H1 (cell line): ENCODE data around the gene MLN. TPM values are rescaled to one million over a fixed set of nuclear protein-coding genes. Genes with fewer than 3 reads are reported as not detected.
A peak's percentile ranks its signal among the peaks of the same experiment; 100 is the strongest.

ENCODE experiments used
- CTCF ChIA-PET: fragments of 300-600 bp; sonication (Branson Sonifier 250); formaldehyde crosslinking; loops from one replicate; lab custom pipeline; 2021; ENCODE audit not compliant: partially characterized antibody; lab: Charles Lee
- POLR2A ChIA-PET: fragments of 300-600 bp; sonication (Branson Sonifier 250); formaldehyde crosslinking; loops from one replicate; lab custom pipeline; 2021; ENCODE audit warnings: inconsistent platforms; ENCODE audit not compliant: partially characterized antibody; lab: Charles Lee
- DNase-seq, 2 experiments: peaks; one replicate each; pipeline versions ENCODE4 v3.0.0 to v3.0.0-alpha.2; 2010 to 2022; ENCODE audit warnings: low spot score in 2 of 2, low read depth in 1 of 2, mixed read lengths in 1 of 2
- FAIRE-seq: peaks from 2 replicates; lab custom pipeline; 2011; peaks lifted over from hg19 to GRCh38; lab: Jason Lieb, UNC
- H2AFZ ChIP-seq: 2 replicates; pipeline ENCODE4 v1.8.1; 2012; ENCODE audit warnings: low read length, inconsistent platforms
- H2AK5ac ChIP-seq: 2 replicates; pipeline ENCODE4 v1.6.1; 2013; ENCODE audit warnings: low read depth, low read length
- H2BK120ac ChIP-seq: replicated peaks from 2 replicates; pipeline ENCODE3; 2013; ENCODE audit warnings: low read depth, low read length, inconsistent platforms
- H2BK12ac ChIP-seq: 2 replicates; pipeline ENCODE4 v1.6.1; 2013; ENCODE audit warnings: low read depth, low read length
- H2BK15ac ChIP-seq: 2 replicates; pipeline ENCODE4 v1.6.1; 2013; ENCODE audit warnings: low read length
- H2BK20ac ChIP-seq: 2 replicates; pipeline ENCODE4 v1.6.1; 2013; ENCODE audit warnings: low read length
- H2BK5ac ChIP-seq: 2 replicates; pipeline ENCODE4 v1.6.1; 2013; ENCODE audit warnings: low read depth, low read length
- H3K14ac ChIP-seq: 2 replicates; pipeline ENCODE4 v1.6.1; 2013; ENCODE audit warnings: inconsistent platforms; ENCODE audit not compliant: insufficient read length
- H3K18ac ChIP-seq: 2 replicates; pipeline ENCODE4 v1.6.1; 2013; ENCODE audit warnings: low read length; ENCODE audit errors: extremely low read depth
- H3K23ac ChIP-seq: 2 replicates; pipeline ENCODE4 v1.6.1; 2013; ENCODE audit warnings: inconsistent platforms; ENCODE audit not compliant: insufficient read length
- H3K23me2 ChIP-seq: 2 replicates; pipeline ENCODE4 v1.6.1; 2013; ENCODE audit warnings: low read depth, low read length
- H3K27ac ChIP-seq: 2 replicates; pipeline ENCODE4 v1.6.1; 2011; ENCODE audit warnings: low read depth, low read length, inconsistent platforms
- H3K27me3 ChIP-seq, 4 experiments: replicated peaks in 1 of 4; 1 replicate in 1 of 4; 2 replicates in 3 of 4; pipeline versions ENCODE4 v1.6.1 to v1.8.1; 2011 to 2013; ENCODE audit warnings: low read length in 3 of 4, mild to moderate bottlenecking in 3 of 4, inconsistent platforms in 2 of 4, mixed read lengths in 2 of 4, moderate library complexity in 1 of 4; ENCODE audit not compliant: control insufficient read depth in 3 of 4, insufficient read depth in 3 of 4; ENCODE audit errors: extremely low read depth in 1 of 4
- H3K36me3 ChIP-seq, 4 experiments: 2 replicates each; pipeline versions ENCODE4 v1.6.1 to v1.8.1; 2011 to 2013; ENCODE audit warnings: mild to moderate bottlenecking in 4 of 4, low read length in 3 of 4, moderate library complexity in 2 of 4, control low read depth in 1 of 4, inconsistent platforms in 1 of 4; ENCODE audit not compliant: insufficient read depth in 4 of 4, control insufficient read depth in 2 of 4
- H3K4ac ChIP-seq: replicated peaks from 2 replicates; pipeline ENCODE3; 2013; ENCODE audit warnings: low read length, low read depth, mixed read lengths, inconsistent platforms; ENCODE audit not compliant: insufficient read length
- H3K4me1 ChIP-seq, 4 experiments: replicated peaks in 1 of 4; 1 replicate in 1 of 4; 2 replicates in 3 of 4; pipeline versions ENCODE4 v1.6.1 to v1.8.1; 2011 to 2013; ENCODE audit warnings: low read length in 3 of 4, inconsistent platforms in 2 of 4, mixed read lengths in 1 of 4; ENCODE audit not compliant: insufficient read depth in 4 of 4, control insufficient read depth in 3 of 4
- H3K4me2 ChIP-seq, 2 experiments: 2 replicates each; pipeline versions ENCODE4 v1.6.1 to v1.8.1; 2011 to 2013; ENCODE audit warnings: low read depth in 2 of 2, low read length in 2 of 2, control low read depth in 1 of 2, inconsistent platforms in 1 of 2, mild to moderate bottlenecking in 1 of 2; ENCODE audit not compliant: insufficient read depth in 1 of 2
- H3K4me3 ChIP-seq, 4 experiments: fragments of 200-600, 300-600 bp in 1 of 4; sonication (generic), shearing (Covaris generic), sonication (Bioruptor Twin) in 1 of 4; 2 replicates each; pipeline versions ENCODE4 v1.5.1 to v1.8.1; 2011 to 2016; ENCODE audit warnings: low read length in 4 of 4, low read depth in 3 of 4, control low read depth in 2 of 4, inconsistent platforms in 2 of 4, mild to moderate bottlenecking in 2 of 4, mixed read lengths in 1 of 4, moderate library complexity in 1 of 4; ENCODE audit not compliant: insufficient read depth in 2 of 4; ENCODE audit errors: extremely low read depth in 1 of 4
- H3K56ac ChIP-seq: replicated peaks from 2 replicates; pipeline ENCODE3; 2013; ENCODE audit warnings: low read depth, mild to moderate bottlenecking, mixed read lengths, low read length, inconsistent platforms; ENCODE audit not compliant: insufficient read length
- H3K79me1 ChIP-seq: 2 replicates; pipeline ENCODE4 v1.6.1; 2013; ENCODE audit warnings: low read depth, low read length, control low read depth
- H3K79me2 ChIP-seq, 2 experiments: 2 replicates each; pipeline versions ENCODE4 v1.6.1 to v1.8.1; 2012 to 2013; ENCODE audit warnings: low read length in 2 of 2, mild to moderate bottlenecking in 2 of 2, inconsistent platforms in 1 of 2; ENCODE audit not compliant: insufficient read depth in 2 of 2, control insufficient read depth in 1 of 2
- H3K9ac ChIP-seq, 4 experiments: replicated peaks in 1 of 4; 1 replicate in 1 of 4; 2 replicates in 3 of 4; pipeline versions ENCODE4 v1.6.1 to v1.8.1; 2011 to 2013; ENCODE audit warnings: low read depth in 3 of 4, low read length in 3 of 4, control low read depth in 2 of 4, mild to moderate bottlenecking in 2 of 4, moderate library complexity in 2 of 4, inconsistent platforms in 1 of 4; ENCODE audit errors: extremely low read depth in 1 of 4
- H3K9me3 ChIP-seq, 2 experiments: 2 replicates each; pipeline versions ENCODE4 v1.6.1 to v1.8.1; 2012 to 2013; ENCODE audit warnings: mild to moderate bottlenecking in 2 of 2, moderate library complexity in 2 of 2, control low read depth in 1 of 2, inconsistent platforms in 1 of 2, low read depth in 1 of 2, low read length in 1 of 2, mixed read lengths in 1 of 2; ENCODE audit not compliant: insufficient read depth in 2 of 2
- H4K20me1 ChIP-seq, 2 experiments: replicated peaks in 1 of 2; 2 replicates each; pipeline versions ENCODE3 to v1.8.1; 2011 to 2013; ENCODE audit warnings: inconsistent platforms in 2 of 2, low read length in 2 of 2, mild to moderate bottlenecking in 1 of 2; ENCODE audit not compliant: insufficient read depth in 2 of 2, control insufficient read depth in 1 of 2
- H4K5ac ChIP-seq: 2 replicates; pipeline ENCODE4 v1.6.1; 2013; ENCODE audit warnings: low read length, low read depth, mixed read lengths, inconsistent platforms; ENCODE audit not compliant: insufficient read length
- H4K8ac ChIP-seq: 2 replicates; pipeline ENCODE4 v1.8.0; 2013; ENCODE audit warnings: mild to moderate bottlenecking, moderate library complexity, low read length, inconsistent platforms; ENCODE audit not compliant: insufficient read depth; ENCODE audit errors: extremely low read depth
- H4K91ac ChIP-seq: replicated peaks from 2 replicates; pipeline ENCODE3; 2013; ENCODE audit warnings: low read length, mixed read lengths, inconsistent platforms; ENCODE audit not compliant: insufficient read length
- GTF2F1 ChIP-seq: IDR thresholded peaks from 2 replicates; pipeline ENCODE4 v1.6.1; 2012; ENCODE audit warnings: low read depth, low read length, improper control_type of control experiment, borderline replicate concordance
- HDAC6 ChIP-seq: IDR thresholded peaks from one replicate; pipeline ENCODE4 v1.7.1; 2012; ENCODE audit warnings: low read depth, mild to moderate bottlenecking, inconsistent platforms, low read length, moderate library complexity
- KDM1A ChIP-seq: fragments of 200-600, 300-600 bp; sonication (generic); IDR thresholded peaks from 2 replicates; pipeline ENCODE4 v1.7.1; 2016; ENCODE audit warnings: mild to moderate bottlenecking, low read length, borderline replicate concordance
- RXRA ChIP-seq: IDR thresholded peaks from 2 replicates; pipeline ENCODE4 v1.6.1; 2011; ENCODE audit warnings: low read depth, mild to moderate bottlenecking, low read length, moderate library complexity; ENCODE audit not compliant: insufficient read depth
- SIN3A ChIP-seq, 2 experiments: IDR thresholded peaks in 1 of 2; conservative IDR thresholded peaks in 1 of 2; 2 replicates each; pipeline ENCODE4 v1.6.1; 2011 to 2012; ENCODE audit warnings: low read length in 2 of 2, improper control_type of control experiment in 1 of 2, low read depth in 1 of 2, mild to moderate bottlenecking in 1 of 2
- YY1 ChIP-seq: IDR thresholded peaks from 2 replicates; pipeline ENCODE4 v1.6.1; 2011; ENCODE audit warnings: low read depth, mild to moderate bottlenecking, low read length
- whole genome bisulfite sequencing, 2 experiments: shearing (Covaris generic) in 1 of 2; methylation state at CpG; one replicate each; pipeline versions ENCODE4 v1.1.6 to v1.1.7; 2013 to 2015; ENCODE audit warnings: low lambda C conversion rate in 2 of 2, mixed read lengths in 2 of 2, inconsistent platforms in 1 of 2, low coverage in 1 of 2, missing lambda C conversion rate in 1 of 2; ENCODE audit not compliant: insufficient replicate concordance in 2 of 2, insufficient coverage in 1 of 2, insufficient read length in 1 of 2; ENCODE audit errors: extremely low coverage in 1 of 2, missing lambda C conversion rate in 1 of 2; 5-methylcytosine and 5-hydroxymethylcytosine counted together
- polyA plus RNA-seq, 7 experiments: library from polyadenylated mRNA; depleted of rRNA in 3 of 7; stranded (reverse) in 5 of 7; unstranded in 2 of 7; fragments of >200 nt in 5 of 7; fragments of 200-250 nt in 2 of 7; gene quantifications; 1 replicate in 5 of 7; 2 replicates in 1 of 7; 4 replicates in 1 of 7; pipeline versions ENCODE4 v1.2.1 to v1.2.3, GENCODE V29; 2011 to 2013; ENCODE audit warnings: missing spikeins in 2 of 7, mixed read lengths in 2 of 7
- total RNA-seq: library from RNA; stranded (reverse); fragmentation: NEBNext Ultra II Directional; extraction: Animal tissue kit (Norgen Biotek cat#: 25700); gene quantifications from 2 replicates; pipeline ENCODE4 v1.2.1, GENCODE V29; 2021
- TF ChIP-seq, protein P1 (sequence below), 3 experiments: IDR thresholded peaks; 1 replicate in 2 of 3; 2 replicates in 1 of 3; pipeline versions ENCODE4 v1.5.1 to v1.6.1; 2011; ENCODE audit warnings: low read length in 3 of 3, mild to moderate bottlenecking in 3 of 3, inconsistent platforms in 2 of 3, low read depth in 1 of 3, moderate library complexity in 1 of 3; ENCODE audit not compliant: insufficient read depth in 1 of 3; ENCODE audit errors: control extremely low read depth in 1 of 3
- TF ChIP-seq, protein P2 (sequence below): IDR thresholded peaks from 2 replicates; pipeline ENCODE4 v1.6.1; 2012; ENCODE audit warnings: inconsistent platforms

MLN gene
- total and polyA plus RNA-seq, 2 of the 8 experiments (the other 6 are each of a cell fraction or from before 2014, with no cell fraction given): not detected

DNA sequence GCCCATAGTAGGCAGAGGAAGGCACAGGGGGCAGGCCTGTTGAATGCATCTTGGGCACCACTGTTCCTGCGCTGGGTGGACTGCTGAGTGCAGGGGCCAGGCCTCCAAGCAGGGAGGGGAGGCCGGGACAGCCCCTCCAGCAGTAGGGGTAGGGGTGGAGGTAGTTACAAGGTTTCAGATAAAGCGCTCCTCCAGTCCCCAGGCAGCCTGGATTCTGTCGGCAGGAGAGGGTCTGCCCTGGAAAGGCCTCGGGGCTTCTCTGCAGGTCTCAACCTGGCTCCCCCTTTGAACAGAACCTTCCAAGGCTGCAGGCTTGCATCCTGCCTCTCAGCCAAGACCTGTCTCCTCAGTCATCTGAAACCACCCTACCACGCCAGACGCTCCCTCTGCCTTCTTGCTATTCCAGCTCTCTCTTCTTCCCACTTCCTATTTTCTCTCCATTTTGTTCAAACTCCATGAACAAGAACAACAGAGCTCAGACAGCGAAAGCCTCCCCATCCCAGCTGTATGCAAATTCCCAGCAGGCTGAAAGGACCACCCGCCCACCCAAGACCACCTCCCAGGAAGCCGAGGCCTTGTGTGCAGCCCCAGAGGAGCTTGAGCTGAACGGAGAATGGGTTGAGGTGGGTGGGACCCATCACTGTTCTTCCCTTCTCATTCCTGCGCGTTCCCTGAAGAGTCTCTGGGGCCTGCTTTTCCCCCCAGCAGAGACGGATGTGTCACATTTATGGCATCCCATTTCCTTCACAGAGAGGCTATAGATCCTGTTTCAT is 1.4 kb downstream of the MLN start:
- H4K5ac ChIP-seq: no peak overlapping the region
- 0 out of 2 replicates have a peak overlapping the region, but pooled peaks have one; percentile 71 for H2BK5ac ChIP-seq
- H2AFZ ChIP-seq: no peak overlapping the region
- no peak overlapping the region for H3K23ac ChIP-seq
- H3K79me2 ChIP-seq: no peaks in the 10 kb centered on the region
- H3K4me2 ChIP-seq: no peak overlapping the region
- no peaks in the 10 kb centered on the region for H4K20me1 ChIP-seq
- ChIA-PET CTCF (interaction anchor here (1.2 to 4.0 kb wide), 8 partner anchors 10 to 40 kb away, joined by 3 to 26 read pairs (median 7); no protein-coding TSS in a partner anchor), POLR2A (interaction anchor here (0.9 to 3.0 kb wide), 5 partner anchors 8 to 31 kb away, joined by 3 to 7 read pairs (median 6); no protein-coding TSS in a partner anchor)
- no peak for DNase-seq
- no peak overlapping the region; the same call in 1 of the 2 replicates for H4K8ac ChIP-seq
- no peaks in the 10 kb centered on the region for H3K23me2 ChIP-seq
- no peaks in the 10 kb centered on the region for H3K79me1 ChIP-seq
- no peak overlapping the region for H3K27ac ChIP-seq
- H2AK5ac ChIP-seq: no peak overlapping the region
- H2BK15ac ChIP-seq: no peak overlapping the region
- no peaks in the 10 kb centered on the region for H3K36me3 ChIP-seq
- H3K9ac ChIP-seq: no peak overlapping the region
- H3K18ac ChIP-seq: no peak overlapping the region; the same call in 1 of the 2 replicates
- no peak overlapping the region for H3K4ac ChIP-seq
- no peak overlapping the region for H3K56ac ChIP-seq
- peak overlapping the region; percentile 68 for H3K14ac ChIP-seq
- no peak overlapping the region for H2BK120ac ChIP-seq
- H2BK20ac ChIP-seq: peak overlapping the region; percentile 80
- no peak overlapping the region for H2BK12ac ChIP-seq
- WGBS, 2 experiments: 81% methylated on average over 14 of the region's 14 CpGs; no CpG with 5 or more reads in 1 of the 2 experiments
- no peak for FAIRE-seq
- H3K4me3 ChIP-seq: no peak overlapping the region
- peaks cover 0 to 6% (median 1%) of the 10 kb centered on the region in 4 experiments; a peak in 3 of 7 replicates for H3K27me3 ChIP-seq
- H4K91ac ChIP-seq: peak overlapping the region; percentile 46
- H3K9me3 ChIP-seq: no peaks in the 10 kb centered on the region
- peaks cover 0 to 10% (median 3%) of the 10 kb centered on the region in 4 experiments; a peak in 5 of 7 replicates for H3K4me1 ChIP-seq
- TF ChIP-seq, protein P1, sequence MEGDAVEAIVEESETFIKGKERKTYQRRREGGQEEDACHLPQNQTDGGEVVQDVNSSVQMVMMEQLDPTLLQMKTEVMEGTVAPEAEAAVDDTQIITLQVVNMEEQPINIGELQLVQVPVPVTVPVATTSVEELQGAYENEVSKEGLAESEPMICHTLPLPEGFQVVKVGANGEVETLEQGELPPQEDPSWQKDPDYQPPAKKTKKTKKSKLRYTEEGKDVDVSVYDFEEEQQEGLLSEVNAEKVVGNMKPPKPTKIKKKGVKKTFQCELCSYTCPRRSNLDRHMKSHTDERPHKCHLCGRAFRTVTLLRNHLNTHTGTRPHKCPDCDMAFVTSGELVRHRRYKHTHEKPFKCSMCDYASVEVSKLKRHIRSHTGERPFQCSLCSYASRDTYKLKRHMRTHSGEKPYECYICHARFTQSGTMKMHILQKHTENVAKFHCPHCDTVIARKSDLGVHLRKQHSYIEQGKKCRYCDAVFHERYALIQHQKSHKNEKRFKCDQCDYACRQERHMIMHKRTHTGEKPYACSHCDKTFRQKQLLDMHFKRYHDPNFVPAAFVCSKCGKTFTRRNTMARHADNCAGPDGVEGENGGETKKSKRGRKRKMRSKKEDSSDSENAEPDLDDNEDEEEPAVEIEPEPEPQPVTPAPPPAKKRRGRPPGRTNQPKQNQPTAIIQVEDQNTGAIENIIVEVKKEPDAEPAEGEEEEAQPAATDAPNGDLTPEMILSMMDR (IDR thresholded peaks at IDR 0.05; ENCODE audit: control extremely low read depth in 1 of 3, insufficient read depth in 1 of 3, low read depth in 1 of 3, low read length in 3 of 3): no peak
- no peak for TF ChIP-seq SIN3A (conservative IDR thresholded peaks at IDR 0.05 in 1 of 2, IDR thresholded peaks at IDR 0.05 in 1 of 2; ENCODE audit: low read depth in 1 of 2, low read length in 2 of 2)
- no peak for TF ChIP-seq YY1
- TF ChIP-seq RXRA: no peak
- TF ChIP-seq HDAC6: no peak
- no peak for TF ChIP-seq KDM1A
- TF ChIP-seq GTF2F1: no peak
- TF ChIP-seq, protein P2, sequence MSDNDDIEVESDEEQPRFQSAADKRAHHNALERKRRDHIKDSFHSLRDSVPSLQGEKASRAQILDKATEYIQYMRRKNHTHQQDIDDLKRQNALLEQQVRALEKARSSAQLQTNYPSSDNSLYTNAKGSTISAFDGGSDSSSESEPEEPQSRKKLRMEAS: no peak
